ENCODE data around the gene EEF1AKMT3. TPM values are rescaled to one million over a fixed set of nuclear protein-coding genes. Genes with fewer than 3 reads are reported as not detected.

The EEF1AKMT3 gene
- total and polyA plus RNA-seq, 2 experiments from 2014 or later: 1.3 to 5.3 TPM

GRCh38 chr12:57736741-57737466 lies 35.5 kb upstream of the EEF1AKMT3 start:
- ATAC-seq (peak; percentile 4), DNase-seq (ENCODE audit: low spot score) (peak; percentile 46)
- Histone ChIP-seq H3K36me3 (ENCODE audit: insufficient read depth) (no peaks in the 10 kb centered on the region), H3K4me3 (peak overlapping the region; percentile 62), H3K4me2 (peak overlapping the region; percentile 91), H4K20me1 (replicated peaks; ENCODE audit: insufficient read depth) (no peaks in the 10 kb centered on the region), H2AFZ (no peak overlapping the region), H3F3A (replicated peaks; ENCODE audit: low read depth) (peaks cover 10% of the 10 kb centered on the region), H3K4me1 (ENCODE audit: insufficient read depth) (peaks cover 19% of the 10 kb centered on the region), H3K27me3 (ENCODE audit: insufficient read depth) (peaks cover 100% of the 10 kb centered on the region), H3K27ac (ENCODE audit: low read depth) (no peak overlapping the region), H3K9me2 (ENCODE audit: insufficient read depth) (no peaks in the 10 kb centered on the region), H3K79me2 (replicated peaks; ENCODE audit: insufficient read depth) (no peaks in the 10 kb centered on the region)
- peaks cover 32% of the 10 kb centered on the region for H3K4me1 Mint-ChIP-seq
- H3K9me3 Mint-ChIP-seq: peaks cover 2% of the 10 kb centered on the region
- no peak overlapping the region for H3K27ac Mint-ChIP-seq
- H3K4me3 Mint-ChIP-seq: peak overlapping the region; percentile 79
- peaks cover 90% of the 10 kb centered on the region for H3K27me3 Mint-ChIP-seq (ENCODE audit: insufficient read depth, low read depth, poor library complexity)
- H3K36me3 Mint-ChIP-seq (ENCODE audit: low read depth): no peaks in the 10 kb centered on the region; the same call in 2 of the 3 replicates
- TF ChIP-seq CTCF (conservative IDR thresholded peaks at IDR 0.05; ENCODE audit: low read depth in 2 of 2): no peak
- TF ChIP-seq EZH2 (IDR thresholded peaks at IDR 0.05; ENCODE audit: low read depth, unreplicated experiment): peak; percentile 63

- Mint-ChIP-seq H3K9me3 (peaks cover 2% of the 10 kb centered on the region), H3K27me3 (ENCODE audit: insufficient read depth, low read depth, poor library complexity) (peaks cover 88% of the 10 kb centered on the region), H3K36me3 (ENCODE audit: low read depth) (no peaks in the 10 kb centered on the region; the same call in 2 of the 3 replicates), H3K27ac (no peak overlapping the region), H3K4me3 (peak overlapping the region; percentile 79; the same call in 2 of the 3 replicates), H3K4me1 (peaks cover 37% of the 10 kb centered on the region)
- H2AFZ ChIP-seq: no peak overlapping the region
- no peaks in the 10 kb centered on the region for H3K36me3 ChIP-seq (ENCODE audit: insufficient read depth)
- peak overlapping the region; percentile 62 for H3K4me3 ChIP-seq
- H3K4me1 ChIP-seq (ENCODE audit: insufficient read depth): peaks cover 19% of the 10 kb centered on the region
- TF ChIP-seq CTCF (conservative IDR thresholded peaks at IDR 0.05; ENCODE audit: low read depth in 2 of 2) (peak; percentile 8 to 53; a peak in 2 of 4 replicates), EZH2phosphoT487 (IDR thresholded peaks at IDR 0.05; ENCODE audit: unreplicated experiment) (peak; percentile 72), REST (IDR thresholded peaks at IDR 0.05; ENCODE audit: unreplicated experiment) (no peak), EZH2 (IDR thresholded peaks at IDR 0.05; ENCODE audit: low read depth, unreplicated experiment) (peak; percentile 94), NANOG (IDR thresholded peaks at IDR 0.05; ENCODE audit: borderline replicate concordance) (no peak)
- H3K79me2 ChIP-seq (replicated peaks; ENCODE audit: insufficient read depth): no peaks in the 10 kb centered on the region
- H4K20me1 ChIP-seq (replicated peaks; ENCODE audit: insufficient read depth): no peaks in the 10 kb centered on the region
- peaks cover 10% of the 10 kb centered on the region for H3F3A ChIP-seq (replicated peaks; ENCODE audit: low read depth)
- DNase-seq (ENCODE audit: low spot score) (peak; percentile 58), ATAC-seq (peak; percentile 12)
- no peaks in the 10 kb centered on the region for H3K9me2 ChIP-seq (ENCODE audit: insufficient read depth)
- no peak overlapping the region for H3K27ac ChIP-seq (ENCODE audit: low read depth)
- peak overlapping the region; percentile 91 for H3K4me2 ChIP-seq
- H3K27me3 ChIP-seq (ENCODE audit: insufficient read depth): peaks cover 99% of the 10 kb centered on the region
These were observed 34.6 kb upstream of the EEF1AKMT3 start for GRCh38 chr12:57737467-57738460.
